ENCODE results near the gene ZFR2. TPM values are rescaled to one million over a fixed set of nuclear protein-coding genes. Genes with fewer than 3 reads are reported as not detected.
"Not testable (repeated sequence)": the region's sequence is repeated elsewhere in the genome, so short reads cannot be mapped to it uniquely, and the experiment has no call there.

ZFR2 gene
- total RNA-seq, 1 donor from 2014 or later, result not detected

DNA sequence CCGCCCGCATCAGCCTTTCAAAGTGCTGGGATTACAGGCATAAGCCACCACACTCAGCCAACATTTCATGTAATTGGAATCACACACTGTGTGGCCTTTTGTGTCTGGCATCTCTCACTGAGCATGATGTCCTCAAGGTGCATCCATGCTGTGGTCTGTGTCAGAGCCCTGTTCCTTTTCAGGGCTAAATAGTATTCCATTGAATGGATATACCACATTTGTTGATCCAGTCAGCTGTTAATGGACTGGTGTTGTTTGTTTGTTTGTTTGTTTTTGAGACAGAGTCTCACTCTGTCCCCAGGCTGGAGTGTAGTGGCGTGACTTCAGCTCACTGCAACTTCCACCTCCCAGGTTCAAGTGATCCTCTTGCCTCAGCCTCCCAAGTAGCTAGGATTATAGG lies 29.6 kb upstream of the ZFR2 start:
- intact Hi-C loops (cut with DNase I), result no loop called here
- H3K36me3 ChIP-seq, result no peaks in the 10 kb centered on the region
- no peak overlapping the region for H3K27ac ChIP-seq

DNA sequence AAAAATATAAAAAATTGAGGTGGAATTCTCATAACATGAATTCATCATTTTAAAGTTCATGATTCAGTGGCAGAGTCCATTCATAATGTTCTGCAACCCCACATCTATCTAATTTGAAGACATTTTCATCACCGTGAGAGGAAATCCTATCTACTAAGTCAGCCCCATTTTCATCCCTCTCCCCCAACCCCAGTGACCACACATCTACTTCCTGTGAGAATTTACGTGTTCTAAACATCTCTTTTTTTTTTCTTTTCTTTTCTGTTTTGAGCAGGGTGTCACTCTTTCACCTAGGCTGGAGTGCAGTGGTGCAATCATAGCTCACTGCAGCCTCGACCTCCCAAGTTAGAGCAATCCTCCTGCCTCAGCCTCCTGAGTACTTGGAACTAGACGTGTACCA lies 29.1 kb upstream of the ZFR2 start:
- H3K36me3 ChIP-seq, result no peaks in the 10 kb centered on the region
- no peaks in the 10 kb centered on the region for H3K4me1 ChIP-seq
- DNase-seq (ENCODE audit: extremely low spot score in 2 of 2), result no peak
- H3K9me3 ChIP-seq, result no peaks in the 10 kb centered on the region
- no peak overlapping the region for H3K27ac ChIP-seq
- TF ChIP-seq POLR2AphosphoS5 (IDR thresholded peaks at IDR 0.05; ENCODE audit: insufficient read depth in 1 of 2, low read depth in 1 of 2) (no peak), POLR2A (IDR thresholded peaks at IDR 0.05) (no peak)
- TF ChIP-seq, protein P1, sequence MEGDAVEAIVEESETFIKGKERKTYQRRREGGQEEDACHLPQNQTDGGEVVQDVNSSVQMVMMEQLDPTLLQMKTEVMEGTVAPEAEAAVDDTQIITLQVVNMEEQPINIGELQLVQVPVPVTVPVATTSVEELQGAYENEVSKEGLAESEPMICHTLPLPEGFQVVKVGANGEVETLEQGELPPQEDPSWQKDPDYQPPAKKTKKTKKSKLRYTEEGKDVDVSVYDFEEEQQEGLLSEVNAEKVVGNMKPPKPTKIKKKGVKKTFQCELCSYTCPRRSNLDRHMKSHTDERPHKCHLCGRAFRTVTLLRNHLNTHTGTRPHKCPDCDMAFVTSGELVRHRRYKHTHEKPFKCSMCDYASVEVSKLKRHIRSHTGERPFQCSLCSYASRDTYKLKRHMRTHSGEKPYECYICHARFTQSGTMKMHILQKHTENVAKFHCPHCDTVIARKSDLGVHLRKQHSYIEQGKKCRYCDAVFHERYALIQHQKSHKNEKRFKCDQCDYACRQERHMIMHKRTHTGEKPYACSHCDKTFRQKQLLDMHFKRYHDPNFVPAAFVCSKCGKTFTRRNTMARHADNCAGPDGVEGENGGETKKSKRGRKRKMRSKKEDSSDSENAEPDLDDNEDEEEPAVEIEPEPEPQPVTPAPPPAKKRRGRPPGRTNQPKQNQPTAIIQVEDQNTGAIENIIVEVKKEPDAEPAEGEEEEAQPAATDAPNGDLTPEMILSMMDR (IDR thresholded peaks at IDR 0.05), result no peak
- no peak overlapping the region for H3K4me3 ChIP-seq
- H3K27me3 ChIP-seq, result no peaks in the 10 kb centered on the region
- intact Hi-C loops (cut with DNase I), result no loop called here

More for the DNA sequence above, 29.6 kb upstream of the ZFR2 start:
- no peaks in the 10 kb centered on the region for H3K9me3 ChIP-seq
- H3K4me3 ChIP-seq, result no peak overlapping the region
- TF ChIP-seq POLR2AphosphoS5 (IDR thresholded peaks at IDR 0.05; ENCODE audit: insufficient read depth in 1 of 2, low read depth in 1 of 2), result no peak
- TF ChIP-seq, protein P1 (IDR thresholded peaks at IDR 0.05), result no peak
- no peak for TF ChIP-seq POLR2A (IDR thresholded peaks at IDR 0.05)
- no peaks in the 10 kb centered on the region for H3K4me1 ChIP-seq
- DNase-seq (ENCODE audit: extremely low spot score in 2 of 2), result no peak
- no peaks in the 10 kb centered on the region for H3K27me3 ChIP-seq

DNA sequence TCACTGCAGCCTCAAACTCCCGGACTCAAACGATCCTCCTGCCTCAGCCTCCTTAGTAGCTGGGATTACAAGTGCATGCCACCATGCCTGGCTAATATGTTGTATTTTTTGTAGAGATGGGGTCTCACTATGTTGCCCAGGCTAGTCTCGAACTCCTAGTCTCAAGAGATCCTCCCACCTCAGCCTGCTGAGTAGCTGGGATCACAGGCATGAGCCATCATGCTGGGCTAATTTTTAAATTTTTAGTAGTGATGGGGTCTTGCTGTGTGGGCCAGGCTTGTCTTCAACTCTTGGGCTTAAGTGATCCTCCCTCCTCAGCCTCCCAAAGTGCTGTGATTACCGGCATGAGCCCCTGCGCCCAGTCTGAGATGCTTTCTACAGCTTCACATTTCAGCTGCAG lies 26.9 kb upstream of the ZFR2 start:
- no peak for DNase-seq (ENCODE audit: extremely low spot score in 2 of 2)
- no peaks in the 10 kb centered on the region for H3K27me3 ChIP-seq
- intact Hi-C loops (cut with DNase I), result no loop called here
- no peak overlapping the region for H3K27ac ChIP-seq
- no peak overlapping the region for H3K4me3 ChIP-seq
- TF ChIP-seq, protein P1 (IDR thresholded peaks at IDR 0.05), result no peak
- TF ChIP-seq POLR2AphosphoS5 (IDR thresholded peaks at IDR 0.05; ENCODE audit: insufficient read depth in 1 of 2, low read depth in 1 of 2) (no peak), POLR2A (IDR thresholded peaks at IDR 0.05) (no peak)
- no peaks in the 10 kb centered on the region for H3K4me1 ChIP-seq
- no peaks in the 10 kb centered on the region for H3K36me3 ChIP-seq
- H3K9me3 ChIP-seq, result no peaks in the 10 kb centered on the region

DNA sequence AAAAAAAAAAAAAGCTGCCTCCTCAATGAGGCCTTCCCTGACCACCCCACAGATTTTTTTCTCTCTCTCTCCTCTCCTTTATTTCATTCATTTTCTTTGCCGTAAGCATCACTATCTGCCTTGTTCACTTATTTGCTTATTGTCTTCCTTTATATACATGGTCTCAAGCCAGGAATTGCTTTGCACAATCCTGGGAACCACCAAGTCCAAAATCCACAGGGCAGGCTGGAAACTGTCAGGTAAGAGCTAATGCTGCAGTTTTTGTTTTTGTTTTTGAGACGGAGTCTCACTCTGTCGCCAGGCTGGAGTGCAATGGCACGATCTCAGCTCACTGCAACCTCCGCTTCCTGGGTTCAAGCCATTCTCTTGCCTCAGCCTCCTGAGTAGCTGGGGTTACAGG lies 26.1 kb upstream of the ZFR2 start:
- intact Hi-C loops (cut with DNase I); H3K9me3 ChIP-seq: not testable (repeated sequence)

DNA sequence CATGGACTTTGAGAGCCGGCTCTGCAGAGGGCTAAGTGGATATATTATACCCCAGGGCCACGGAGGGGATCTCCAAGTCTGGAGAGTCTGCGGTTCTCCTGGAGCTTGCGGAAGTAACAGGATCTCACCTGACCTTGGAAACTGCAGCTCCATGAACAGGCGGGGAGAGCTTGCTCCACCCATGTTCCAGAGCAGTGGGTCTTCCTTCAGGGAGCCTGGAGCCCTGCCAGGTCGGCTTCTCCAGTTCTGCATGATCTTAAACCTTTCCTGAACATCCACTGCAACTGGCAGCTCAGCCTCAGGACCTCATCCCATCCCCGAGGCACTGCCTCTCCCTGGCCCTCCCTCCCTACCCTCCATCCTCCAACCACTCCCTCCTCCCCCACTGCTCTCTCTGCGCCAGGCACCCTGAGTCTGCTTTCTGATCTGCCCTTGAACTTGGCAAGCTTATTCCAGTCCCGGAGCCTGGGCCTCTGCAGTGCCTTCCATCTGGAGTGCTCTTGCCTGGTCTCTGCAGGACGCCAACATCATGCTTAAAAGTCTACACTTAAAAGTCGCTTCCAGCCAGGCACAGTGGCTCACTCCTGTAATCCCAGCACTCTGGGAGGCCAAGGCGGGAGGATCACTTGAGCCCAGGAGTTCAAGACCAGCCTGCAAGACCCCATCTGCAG lies 24.8 kb upstream of the ZFR2 start:
- intact Hi-C loops (cut with DNase I), result no loop called here
- no peak overlapping the region for H3K4me3 ChIP-seq

More for the DNA sequence above, 26.1 kb upstream of the ZFR2 start:
- not testable (repeated sequence) for H3K4me3 ChIP-seq; H3K36me3 ChIP-seq; H3K27ac ChIP-seq; H3K27me3 ChIP-seq; DNase-seq (ENCODE audit: extremely low spot score in 2 of 2); H3K4me1 ChIP-seq

More for the DNA sequence above, 24.8 kb upstream of the ZFR2 start:
- no peak for DNase-seq (ENCODE audit: extremely low spot score in 2 of 2)
- Histone ChIP-seq H3K36me3 (no peaks in the 10 kb centered on the region), H3K9me3 (no peaks in the 10 kb centered on the region), H3K27me3 (no peaks in the 10 kb centered on the region), H3K27ac (no peak overlapping the region), H3K4me1 (no peaks in the 10 kb centered on the region)
- TF ChIP-seq POLR2A (IDR thresholded peaks at IDR 0.05) (no peak), POLR2AphosphoS5 (IDR thresholded peaks at IDR 0.05; ENCODE audit: insufficient read depth in 1 of 2, low read depth in 1 of 2) (no peak)
- TF ChIP-seq, protein P1 (IDR thresholded peaks at IDR 0.05), result no peak
